ENCODE results near the gene IER2.
A peak's percentile ranks its signal among the peaks of the same experiment; 100 is the strongest.

IER2 gene

GRCh38 chr19:13119627-13120026, 30.6 kb upstream of the IER2 start:
- DNase-seq, result no peak

GRCh38 chr19:13120031-13120430, 30.2 kb upstream of the IER2 start:
- no peak for DNase-seq

DNA sequence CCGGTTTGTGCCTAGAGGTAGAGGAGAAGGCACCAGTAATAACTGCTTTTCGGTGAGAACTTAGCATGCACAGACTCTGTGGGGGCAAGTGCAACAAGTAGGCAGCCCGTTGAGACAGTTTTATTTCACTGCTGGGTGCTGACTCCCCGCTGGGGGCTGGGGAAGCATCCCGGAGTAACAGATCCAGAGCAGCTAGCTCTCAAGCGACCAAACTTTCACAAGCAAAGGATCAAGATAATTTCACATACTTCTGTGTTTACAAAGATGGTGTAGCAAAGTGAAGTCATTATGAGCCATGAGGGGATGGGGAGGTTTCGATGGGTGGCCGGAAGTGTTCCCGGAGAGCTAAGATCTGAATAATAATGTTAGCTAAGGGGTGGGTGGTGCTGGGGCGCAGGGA, 29.4 kb upstream of the IER2 start:
- no peak for DNase-seq

DNA sequence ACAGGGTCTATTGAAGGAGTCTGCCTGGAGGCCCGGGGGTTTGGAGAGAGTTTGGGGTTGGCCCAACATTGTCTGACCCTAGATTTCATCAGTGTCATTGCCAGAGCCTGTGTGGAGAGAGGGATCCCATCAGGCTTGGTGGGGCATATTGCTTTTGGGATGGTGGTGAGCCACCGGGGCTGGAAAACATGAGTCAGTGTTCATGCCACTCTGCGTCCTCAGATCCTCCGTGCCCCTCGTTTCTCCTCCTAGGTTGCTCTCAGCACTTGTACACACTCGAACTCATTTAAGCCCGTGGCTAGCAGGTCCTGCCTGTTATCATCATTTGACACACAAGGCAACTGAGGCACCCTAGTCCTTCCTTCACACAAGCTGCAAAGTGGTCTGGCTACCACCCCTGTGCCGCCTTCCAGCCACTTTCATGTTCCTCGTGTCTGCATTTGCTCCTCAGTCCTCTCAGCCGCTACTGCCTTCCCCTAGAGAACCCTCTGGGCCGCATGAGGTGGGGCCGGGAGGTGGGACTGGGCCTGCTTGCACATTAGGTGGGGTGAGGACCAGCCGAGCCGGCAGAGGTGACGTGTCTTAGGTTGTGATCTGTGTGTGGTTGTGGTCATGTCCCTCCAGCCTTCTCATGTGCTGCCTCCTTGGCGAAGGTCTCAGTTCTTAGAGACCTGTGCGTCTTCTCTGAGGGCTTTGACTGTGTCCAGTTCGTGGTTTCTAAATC, 28.5 kb upstream of the IER2 start:
- DNase-seq, result no peak

- DNase-seq, result no peak
Observed at GRCh38 chr19:13122275-13122878, 27.8 kb upstream of the IER2 start.

GRCh38 chr19:13122980-13123957, 26.9 kb upstream of the IER2 start:
- no peak for DNase-seq

GRCh38 chr19:13127051-13127450, 23.2 kb upstream of the IER2 start:
- DNase-seq, result no peak

DNA sequence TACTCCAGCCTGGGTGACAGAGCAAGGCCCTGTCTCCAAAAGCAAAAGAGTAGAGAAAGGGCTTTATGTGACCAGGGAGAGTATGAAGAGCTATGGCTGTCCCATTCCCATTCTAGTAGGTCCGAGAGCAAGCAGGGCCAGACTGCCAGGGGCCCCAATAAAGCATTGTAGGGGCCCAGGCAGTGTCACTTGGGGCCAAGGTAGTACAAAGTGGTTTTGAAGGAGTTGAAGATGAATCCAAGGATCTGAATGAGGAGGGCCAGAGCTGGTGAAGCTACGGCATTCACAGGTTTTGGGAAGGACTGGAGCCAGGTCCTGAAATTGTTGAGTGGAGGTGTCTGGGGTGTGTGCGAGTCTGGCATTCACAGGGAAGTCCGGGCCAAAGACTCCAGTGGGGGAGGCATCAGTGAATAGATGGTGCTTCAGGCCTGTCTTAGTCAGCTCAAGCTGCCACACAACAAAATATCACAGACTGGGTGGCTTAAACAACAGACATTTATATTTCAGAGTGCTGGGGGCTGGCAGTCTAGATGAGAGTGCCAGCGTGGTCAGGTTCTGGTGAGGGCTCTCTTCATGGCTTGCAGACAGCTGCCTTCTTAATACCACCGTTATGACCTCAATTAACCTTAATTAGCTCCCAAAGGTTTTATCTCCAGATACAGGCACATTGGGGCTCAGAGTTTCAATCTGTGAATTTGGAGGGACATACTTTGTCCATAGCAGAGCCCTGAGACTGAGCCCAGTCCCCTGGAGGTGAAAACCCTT, 22.2 kb upstream of the IER2 start:
- DNase-seq, result no peak

DNA sequence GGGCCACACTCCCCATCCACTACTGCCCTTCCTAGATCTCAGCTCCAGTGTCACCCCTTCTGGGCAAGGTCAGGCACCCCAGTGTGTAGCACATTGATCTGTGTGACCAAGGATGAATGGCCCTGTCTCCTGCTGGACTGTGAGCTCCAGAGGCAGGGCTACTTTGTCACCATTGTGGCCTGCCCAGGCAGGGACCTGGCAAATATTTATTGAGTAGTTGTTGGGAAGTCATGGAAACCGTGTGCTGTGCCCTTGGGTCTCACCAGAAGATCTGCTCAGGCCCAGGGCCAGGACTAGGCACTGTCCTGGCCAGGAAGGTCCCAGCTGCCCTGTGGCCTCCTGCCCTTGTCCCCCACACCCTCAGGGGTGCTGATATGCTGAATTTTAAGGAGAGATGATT, 21.6 kb upstream of the IER2 start:
- no peak for DNase-seq

GRCh38 chr19:13129384-13129783, 20.8 kb upstream of the IER2 start:
- no peak for DNase-seq

DNA sequence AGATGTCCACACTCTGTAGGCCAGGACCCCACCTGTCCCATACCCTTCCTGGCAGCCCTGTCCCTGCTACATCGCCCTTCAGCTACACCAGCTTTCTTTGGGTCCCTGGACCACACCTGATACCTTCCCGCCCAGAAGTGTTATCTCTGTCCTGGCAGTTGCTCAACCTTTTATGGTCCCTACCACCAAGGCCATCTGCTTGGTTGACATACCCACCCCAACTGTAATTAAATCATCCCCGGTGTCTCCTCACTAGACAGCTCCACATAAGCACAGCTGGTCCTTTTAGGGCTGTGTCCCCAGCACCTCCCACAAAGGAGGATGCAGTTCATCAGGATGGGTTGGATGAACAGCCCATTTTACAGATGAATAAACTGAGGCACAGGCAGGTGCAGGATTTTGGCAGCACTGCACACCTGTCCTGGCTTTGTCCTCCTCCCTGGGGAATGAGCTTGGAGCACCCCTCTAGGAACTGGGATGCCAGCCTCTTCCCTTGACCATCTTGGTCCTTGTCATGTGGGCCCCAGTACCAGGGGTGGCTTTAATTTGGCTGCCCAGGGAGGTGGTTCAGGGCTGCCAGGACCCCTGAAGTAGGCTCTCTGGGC, 19.2 kb upstream of the IER2 start:
- no peak for DNase-seq

DNA sequence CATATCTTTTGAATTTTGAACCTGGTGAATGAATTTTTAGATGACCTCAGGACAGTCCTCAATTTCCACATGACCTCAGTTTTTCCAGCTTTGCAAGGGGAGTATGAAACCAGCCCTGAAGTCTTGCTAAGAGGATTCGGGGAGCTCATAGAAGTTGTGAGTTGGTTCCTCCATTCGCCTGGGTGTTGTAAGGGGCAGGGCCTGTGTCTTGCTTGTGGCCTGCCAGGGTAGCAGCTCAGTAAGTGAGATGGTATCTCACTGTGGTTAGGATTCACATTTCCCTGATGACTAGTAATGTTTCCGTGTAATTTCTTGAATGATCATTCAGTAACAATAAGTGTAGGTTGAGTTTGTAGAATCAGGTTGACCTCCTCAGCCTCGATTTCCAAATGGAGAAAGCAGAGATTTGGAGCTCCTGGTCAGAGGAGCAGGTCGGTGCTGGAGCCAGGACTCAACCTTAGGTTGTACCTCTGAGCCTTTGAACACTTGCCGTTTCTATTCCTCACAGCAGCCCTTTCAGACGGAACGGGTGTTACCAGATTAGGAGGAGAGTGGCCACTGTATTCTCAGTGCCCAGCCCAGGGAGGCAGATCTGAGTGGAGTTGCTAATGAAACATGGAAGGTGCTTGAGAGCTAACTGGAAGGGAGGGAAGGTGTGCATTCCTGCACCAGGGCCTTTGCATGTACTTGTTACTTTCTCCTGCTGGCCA, 17.6 kb upstream of the IER2 start:
- DNase-seq, result peak; percentile 81

GRCh38 chr19:13133241-13133870, 16.9 kb upstream of the IER2 start:
- DNase-seq, result no peak

- no peak for DNase-seq
Observed at GRCh38 chr19:13134626-13135025, 15.6 kb upstream of the IER2 start.

GRCh38 chr19:13135068-13136062, 14.8 kb upstream of the IER2 start:
- DNase-seq, result no peak

- DNase-seq, result no peak
Observed at GRCh38 chr19:13137290-13137794, 12.9 kb upstream of the IER2 start.

- DNase-seq, result no peak
Observed at GRCh38 chr19:13138171-13138915, 11.9 kb upstream of the IER2 start.

DNA sequence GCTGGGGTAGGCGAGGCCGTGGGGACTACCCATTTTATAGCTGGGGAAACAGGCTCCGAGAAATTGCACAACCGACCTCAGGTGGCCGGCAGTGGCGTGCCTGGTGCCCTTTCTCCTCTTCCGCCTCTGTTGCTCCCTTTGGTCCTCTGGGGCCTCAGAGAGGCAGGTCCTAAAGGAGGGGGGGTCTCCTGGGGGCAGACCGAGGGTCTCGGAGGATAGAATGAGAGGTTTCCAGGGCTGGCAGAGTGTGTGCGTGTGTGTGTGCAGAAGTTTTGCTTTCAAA, 11.4 kb upstream of the IER2 start:
- DNase-seq, result no peak

DNA sequence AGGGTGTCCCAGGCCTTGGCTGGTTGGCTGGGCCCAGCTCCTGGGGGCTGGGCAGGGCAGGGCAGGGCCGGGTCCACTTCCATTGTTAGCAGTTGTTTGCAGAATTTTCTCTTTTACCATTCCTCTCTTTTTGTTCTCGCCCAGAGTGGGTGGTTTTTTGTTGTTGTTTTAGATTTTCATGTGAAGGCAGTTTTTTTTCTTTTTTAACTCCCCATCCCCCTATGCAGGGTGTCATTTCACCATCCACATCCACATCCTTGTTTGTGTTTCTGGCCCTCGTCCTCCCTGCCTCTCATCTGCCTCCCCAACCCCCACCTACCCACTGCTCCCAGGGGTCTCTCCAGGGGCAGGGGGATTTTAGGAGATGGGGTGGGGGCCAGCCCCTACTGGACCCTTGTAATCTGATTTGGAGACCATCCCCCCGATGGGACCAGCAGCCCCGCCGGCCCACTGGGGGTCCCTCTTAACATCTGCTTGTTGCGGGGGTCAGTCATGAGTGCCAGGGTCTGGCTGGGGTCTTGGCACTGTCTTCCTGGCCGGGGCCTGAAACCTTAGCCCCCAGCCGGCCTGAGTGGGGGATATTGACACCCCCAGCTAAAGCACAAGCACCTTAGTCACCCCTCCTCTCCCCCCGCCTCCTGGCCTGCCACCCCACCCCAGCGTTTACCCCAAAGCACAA, 10.4 kb upstream of the IER2 start:
- DNase-seq, result no peak
